Stimulated activated CD4-positive, alpha-beta T cell treated with anti-CD3 and anti-CD28 coated beads, Interleukin-12 subunit alpha, Interleukin-12 subunit beta, amount 100 ng/mL, for 24 hours (primary cell): ENCODE results near the gene C1orf87.
"Not testable (repeated sequence)": the region's sequence is repeated elsewhere in the genome, so short reads cannot be mapped to it uniquely, and the experiment has no call there.

Experiments
- DNase-seq, 2 experiments: peaks; one replicate each; pipeline ENCODE4 v3.0.0-alpha.2; 2020; ENCODE audit warnings: low read depth in 2 of 2

C1orf87 gene

DNA sequence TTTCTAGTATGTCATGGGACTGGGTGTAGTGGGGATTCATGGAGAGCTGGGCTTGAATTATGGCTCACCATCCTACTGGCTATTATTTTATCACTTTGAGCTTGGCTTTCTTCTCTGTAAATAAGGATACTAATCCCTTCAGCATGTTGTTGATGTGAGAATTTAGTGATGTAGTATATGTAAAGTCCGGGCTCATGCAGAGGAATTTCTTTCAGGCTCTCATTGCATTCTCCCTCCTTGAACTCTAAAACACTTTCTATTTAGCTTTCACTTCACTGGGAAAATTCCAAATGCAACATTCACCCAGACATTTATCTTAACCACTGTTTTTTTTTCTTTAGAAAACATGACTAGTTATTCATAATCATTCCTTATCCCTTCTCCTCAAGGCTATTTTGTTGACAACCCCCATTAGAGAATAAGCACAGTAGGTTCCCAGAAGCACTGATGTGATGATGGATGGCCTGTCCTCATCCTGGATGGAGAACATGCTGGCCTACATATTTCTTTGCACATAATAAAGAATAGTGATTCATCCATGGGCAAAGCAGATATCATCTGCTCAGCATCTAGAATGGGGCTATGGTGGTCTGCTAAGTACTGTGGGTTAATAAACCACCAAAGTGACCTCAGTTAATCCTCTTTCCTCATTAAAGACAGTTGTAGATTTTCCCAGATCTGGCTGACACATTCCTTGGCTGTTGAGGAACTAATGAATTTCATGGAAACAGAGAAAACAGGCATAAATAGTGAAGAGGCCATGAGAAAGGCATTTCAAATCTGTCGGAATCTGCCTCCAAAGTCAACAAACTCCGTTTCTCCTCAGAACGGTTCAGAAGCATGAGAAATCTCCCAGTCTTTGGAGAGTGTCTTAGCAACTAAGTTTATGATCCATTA is 79.0 kb downstream of the C1orf87 start:
- no peak for DNase-seq

DNA sequence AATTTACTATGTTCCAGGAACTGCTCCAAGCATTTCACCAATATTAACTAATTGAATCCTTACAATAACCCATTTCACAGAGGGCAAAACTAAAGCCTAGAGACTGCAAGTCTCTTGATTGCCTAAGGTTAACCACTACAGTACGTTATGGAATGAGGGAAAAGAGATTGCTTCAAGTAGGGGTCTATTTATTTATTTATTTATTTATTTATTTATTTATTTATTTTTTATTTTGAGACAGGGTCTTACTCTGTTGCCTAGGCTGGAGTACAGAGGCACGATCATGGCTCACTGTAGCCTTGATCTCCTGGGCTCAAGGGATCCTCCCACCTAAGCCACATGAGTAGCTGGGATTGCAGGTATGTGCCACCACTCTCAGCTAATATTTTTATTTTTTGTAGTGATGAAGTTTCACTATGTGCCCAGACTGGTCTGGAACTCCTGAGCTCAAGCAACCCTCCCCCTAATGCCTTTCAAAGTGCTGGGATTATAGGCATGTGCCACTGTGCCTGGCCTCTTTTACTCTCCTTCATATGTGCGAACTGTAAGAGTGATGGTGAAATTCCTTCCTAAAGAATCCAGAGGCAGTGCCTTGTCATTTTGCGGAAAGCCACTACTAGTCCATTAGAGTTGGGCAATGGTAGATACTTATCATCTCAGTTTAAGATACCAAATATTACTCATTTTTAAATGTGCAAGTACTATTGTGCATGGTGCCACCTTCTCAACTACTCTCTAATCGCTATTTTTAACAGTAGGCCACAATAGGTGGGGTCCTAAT is 81.3 kb downstream of the C1orf87 start:
- no peak for DNase-seq

DNA sequence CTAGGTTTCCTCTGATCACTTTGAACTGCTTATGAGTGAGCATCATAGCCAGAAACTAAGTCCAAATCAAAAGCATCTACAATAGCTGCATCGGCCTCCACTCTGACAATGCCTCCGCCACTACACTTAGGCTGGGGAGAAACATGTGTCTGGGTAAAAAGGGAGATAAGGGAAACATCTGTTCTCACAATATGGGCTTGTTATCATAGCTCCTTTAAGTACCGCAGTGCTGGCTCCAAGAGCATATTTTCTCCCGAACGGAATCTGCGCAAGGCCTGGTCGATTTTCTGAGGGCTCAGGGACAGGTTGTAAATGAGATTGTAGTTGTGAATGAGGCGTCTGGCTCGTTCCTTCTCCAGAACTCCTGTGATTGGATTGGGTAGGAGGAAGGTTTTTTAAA is 83.1 kb downstream of the C1orf87 start:
- no peak for DNase-seq

DNA sequence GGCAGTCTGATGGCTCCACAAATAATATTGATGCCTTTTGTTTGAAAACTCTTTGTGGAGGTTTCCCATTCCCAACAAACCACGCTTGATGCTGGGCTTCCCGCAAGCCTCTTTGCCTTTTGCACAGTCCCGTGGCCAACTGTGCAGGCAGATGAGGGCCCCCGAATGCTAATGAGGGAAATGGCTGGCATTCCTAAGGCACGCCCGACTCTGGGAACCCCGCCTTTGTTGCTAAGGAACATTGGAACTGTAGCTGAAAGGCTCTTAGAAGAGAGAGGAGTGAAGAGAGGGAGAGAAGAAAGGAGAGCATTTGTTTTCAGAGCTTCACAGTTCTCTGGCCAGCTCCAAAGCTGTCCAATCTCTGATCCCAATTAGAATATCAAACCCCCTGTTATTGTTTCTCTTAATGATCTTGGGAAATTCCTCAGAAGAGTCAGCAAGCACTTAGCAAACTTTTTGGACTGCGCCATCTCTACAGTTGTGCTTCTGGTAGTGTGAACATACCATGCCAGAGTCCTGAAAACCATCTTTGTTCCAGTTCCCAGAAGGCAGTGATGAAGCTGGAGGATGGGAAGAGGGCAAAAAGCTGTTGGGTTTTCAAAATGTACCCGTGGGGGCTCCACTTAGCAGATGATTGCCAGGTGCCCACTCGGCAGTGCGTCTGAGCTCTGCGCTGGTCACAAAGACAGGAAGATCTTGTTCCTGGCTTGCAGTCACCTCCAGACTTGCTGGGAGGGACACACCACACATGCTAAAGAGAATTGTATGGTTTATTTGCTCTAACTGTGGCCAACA is 86.9 kb downstream of the C1orf87 start:
- no peak for DNase-seq

DNA sequence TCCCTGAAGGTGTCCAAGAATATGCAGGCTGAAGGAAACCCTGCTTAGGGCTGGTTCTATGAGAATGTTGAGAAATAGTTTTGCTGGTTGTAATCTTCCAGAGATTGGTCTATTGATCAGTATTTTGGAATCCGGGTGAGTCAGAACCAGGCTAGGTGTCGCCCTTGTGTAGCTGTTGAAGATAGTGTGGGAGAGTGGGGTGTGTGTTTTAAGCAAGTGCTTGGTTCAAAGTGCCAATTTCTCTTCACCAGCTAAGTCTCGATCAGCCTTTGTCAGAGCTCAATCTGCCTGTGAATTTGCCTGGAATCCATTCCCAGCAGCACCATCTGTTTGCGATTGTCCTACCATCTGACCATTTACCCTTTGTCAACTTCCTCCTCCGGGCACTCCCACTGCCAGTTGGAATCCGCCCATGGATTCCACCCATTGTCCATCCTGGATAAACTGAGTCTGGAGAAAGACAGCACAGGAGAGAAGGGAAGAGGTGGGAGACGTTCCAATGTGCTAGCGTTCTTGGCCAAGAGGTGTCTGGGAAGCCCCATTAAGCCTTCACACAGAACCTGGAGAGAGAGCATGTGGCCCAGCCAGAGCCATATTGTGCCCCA is 87.6 kb downstream of the C1orf87 start:
- DNase-seq = no peak

DNA sequence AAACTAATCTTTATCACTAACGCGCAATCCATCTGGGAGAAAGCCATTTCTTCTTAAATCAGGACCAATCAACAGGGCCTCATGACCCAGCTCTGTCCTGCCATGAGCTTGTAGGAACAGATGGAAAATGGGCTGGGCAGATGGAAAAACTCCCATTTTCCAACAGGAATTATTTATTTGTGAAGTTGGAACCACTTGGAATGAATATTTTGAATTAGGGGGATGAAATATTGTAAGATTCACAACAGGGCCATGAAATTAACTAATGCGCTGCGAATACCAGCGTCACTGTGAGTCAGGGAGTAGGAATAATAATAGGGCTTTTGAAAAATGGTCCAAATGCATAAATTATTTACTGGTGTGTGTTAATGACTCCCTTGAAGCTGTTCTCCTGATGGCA is 93.9 kb downstream of the C1orf87 start:
- no peak for DNase-seq

DNA sequence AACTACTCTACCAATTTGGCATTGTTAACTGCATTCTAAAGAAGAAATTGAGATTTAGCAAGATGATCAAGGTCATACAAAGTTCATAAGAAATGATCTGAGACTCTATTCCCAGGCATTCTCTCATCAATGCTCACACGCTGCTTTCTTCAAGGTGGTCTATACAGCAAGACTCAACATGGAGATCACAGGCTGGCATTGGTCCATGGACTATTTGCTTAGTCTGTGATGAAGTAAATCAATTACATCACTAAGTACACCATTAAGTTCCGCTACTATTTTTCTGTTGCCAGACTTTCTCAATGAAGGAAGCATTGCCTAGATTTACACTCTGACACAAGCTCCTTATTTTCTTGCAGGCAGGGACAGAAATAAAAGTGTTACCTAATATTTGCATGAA is 95.1 kb downstream of the C1orf87 start:
- no peak for DNase-seq

DNA sequence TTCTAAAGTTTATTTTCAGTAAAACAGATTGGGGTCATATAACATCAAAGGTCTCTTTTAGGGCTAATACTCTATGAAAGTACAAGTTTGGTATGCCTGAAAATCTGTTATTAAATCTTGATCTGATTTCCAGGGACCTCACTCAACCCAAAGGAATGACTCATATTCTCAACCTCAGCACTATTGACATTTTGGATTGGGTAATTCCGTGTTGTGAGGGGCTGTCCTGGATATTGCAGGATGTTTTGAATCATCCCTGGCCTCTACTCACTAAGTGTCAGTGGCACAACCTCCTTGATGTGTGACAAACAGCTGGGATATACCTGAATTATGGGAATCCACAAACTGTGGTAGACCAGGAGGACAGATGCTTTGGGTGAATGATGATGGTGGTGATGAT is 95.5 kb downstream of the C1orf87 start:
- no peak for DNase-seq

DNA sequence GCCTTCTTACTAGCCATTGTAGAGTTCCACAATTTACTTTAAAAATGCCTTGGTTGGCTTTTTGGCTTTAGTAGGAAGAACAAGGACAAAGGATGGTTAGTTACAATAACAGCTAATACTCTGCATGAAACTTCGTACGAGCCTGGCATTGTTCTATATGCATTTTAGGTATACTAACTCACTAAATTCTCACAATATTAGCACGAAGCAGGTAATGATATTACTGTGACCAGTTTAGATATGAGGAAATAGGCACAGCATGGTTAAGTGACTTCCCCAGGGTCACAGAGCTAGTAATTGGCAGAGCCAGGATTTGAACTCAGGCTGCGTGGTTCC is 96.5 kb downstream of the C1orf87 start:
- DNase-seq = no peak

DNA sequence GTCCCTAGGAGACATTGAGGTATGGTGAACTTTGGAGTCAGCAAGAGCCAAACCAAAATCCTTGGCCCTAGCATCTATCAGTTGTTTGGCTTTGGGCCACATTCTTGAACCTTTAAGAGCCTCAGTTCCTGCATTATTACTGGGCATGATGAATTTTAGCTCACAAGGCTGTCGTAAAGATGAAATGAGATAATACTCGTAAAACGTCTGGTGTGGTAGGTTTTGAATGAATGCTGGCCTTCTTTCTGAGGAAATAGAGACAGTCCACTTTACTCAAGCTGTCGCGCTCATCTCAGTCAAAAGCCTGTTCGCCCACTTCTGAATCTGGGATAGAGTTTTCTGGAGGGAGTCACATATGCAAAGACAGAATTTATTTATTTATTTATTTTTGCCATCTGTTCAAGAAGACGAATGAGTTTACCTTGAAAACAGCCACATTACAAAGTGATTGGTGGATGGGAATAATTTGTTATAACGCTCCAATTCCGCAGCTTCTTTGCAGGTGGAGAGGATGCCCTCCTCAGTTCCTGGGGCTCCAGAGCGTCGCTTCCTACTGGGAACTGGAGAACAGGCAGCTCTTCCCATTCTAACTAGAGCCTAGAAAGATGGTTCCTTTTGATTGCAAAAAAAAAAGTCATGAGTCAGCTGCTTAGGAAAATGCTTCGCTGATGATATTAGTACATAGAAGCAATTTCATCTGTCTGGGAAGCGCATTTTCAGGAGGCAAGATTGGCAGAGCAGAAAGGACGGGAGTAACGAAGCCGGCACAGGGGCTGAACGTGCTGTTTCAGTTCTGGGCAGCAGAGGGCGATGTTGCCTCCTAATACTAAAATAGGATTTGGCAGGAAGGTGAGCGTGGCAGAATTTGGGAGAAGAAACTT is 97.1 kb downstream of the C1orf87 start:
- DNase-seq = peak in 1 of 2 experiments; percentile 52

DNA sequence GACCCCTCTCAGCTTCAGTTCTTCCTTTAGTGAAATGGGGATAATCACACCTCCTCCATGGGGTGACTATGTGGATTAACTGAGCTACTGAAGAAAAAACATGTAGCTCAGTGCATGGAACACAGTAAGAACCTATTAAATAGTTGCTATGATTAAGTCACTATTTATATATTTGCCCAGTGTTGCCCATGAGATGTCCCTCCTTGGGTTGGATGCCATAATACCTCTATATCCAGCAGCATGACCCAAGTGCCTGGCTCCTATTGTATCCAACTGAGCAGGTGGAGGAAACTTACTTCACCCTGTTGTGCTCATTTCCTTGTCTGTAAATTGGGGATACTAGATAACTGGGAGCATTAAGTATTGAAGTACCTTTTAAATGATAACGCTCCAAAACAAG is 99.9 kb downstream of the C1orf87 start:
- no peak for DNase-seq

DNA sequence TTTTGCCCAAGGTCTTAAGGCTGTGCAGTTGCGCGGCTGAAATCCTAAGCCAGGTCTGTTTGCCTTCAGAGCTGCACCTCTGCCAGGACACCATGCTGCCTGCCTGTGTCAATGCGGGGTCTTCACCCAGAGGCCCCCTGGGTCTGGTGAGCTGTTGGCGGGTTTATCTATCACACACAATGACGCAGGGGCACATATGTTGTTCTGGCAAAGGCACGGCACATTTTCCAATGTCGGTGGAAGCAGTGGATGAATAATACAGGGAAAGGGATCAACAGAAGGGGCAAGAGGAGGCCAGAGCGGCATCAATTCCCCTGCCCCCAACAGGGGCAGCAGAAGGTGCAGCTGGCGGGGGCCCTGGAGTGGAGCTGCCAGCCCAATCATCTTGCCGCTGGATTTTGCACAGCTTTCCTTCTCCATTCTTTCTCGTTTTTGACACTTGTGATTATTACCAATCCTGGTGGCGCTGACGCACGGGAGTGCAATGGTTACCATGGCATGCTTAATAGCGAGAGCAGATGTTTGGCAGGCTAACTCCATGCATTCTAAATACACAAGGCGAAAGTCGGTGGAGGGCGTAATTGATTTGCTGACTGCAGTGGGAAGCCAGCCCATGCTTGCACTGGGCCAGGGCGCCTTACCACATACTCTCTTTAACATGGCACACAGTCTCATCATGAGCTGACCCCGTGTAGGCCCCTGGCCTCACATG is 101.2 kb downstream of the C1orf87 start:
- DNase-seq = no peak

DNA sequence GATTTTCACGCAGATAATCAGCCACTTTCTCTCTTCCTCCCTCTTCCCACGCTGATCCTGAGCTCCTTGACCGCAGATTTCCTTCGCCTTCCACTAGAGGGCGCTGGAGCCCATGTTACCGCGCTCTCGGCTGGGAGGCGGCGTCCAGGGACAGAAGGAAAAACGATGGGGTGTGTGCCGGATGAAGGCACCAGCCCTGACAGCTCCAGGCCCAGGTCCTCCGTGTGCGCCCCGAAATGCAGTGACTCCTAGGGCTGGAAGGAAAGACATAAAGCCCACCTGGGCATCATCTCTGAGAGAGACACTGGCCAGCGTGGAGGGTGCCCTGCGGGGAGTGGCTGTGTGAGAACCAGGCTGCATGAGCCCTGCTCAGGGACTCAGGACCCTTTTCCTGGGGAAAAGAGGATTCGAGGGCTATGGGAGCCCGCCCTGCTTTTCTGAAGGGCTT is 102.1 kb downstream of the C1orf87 start:
- peak in 1 of 2 experiments; percentile 53 for DNase-seq

DNA sequence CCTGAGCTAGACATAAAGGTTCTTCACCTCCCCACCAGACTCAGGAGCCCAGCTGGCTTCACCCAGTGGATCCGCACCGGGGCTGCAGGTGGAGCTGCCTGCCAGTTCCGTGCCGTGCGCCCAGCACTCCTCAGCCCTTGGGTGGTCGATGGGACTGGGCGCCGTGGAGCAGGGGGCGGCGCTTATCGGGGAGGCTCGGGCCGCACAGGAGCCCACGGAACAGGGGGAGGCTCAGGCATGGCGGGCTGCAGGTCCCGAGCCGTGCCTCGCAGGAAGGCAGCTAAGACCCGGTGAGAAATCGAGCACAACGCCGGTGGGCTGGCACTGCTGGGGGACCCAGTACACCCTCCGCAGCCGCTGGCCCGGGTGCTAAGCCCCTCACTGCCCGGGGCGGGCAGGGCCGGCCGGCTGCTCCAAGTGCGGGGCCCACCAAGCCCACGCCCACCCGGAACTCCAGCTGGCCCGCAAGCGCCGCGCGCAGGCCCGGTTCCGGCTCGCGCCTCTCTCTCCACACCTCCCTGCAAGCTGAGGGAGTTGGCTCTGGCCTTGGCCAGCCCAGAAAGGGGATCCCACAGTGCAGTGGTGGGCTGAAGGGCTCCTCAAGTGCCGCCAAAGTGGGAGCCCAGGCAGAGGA is 103.9 kb downstream of the C1orf87 start:
- not testable (repeated sequence) for DNase-seq

DNA sequence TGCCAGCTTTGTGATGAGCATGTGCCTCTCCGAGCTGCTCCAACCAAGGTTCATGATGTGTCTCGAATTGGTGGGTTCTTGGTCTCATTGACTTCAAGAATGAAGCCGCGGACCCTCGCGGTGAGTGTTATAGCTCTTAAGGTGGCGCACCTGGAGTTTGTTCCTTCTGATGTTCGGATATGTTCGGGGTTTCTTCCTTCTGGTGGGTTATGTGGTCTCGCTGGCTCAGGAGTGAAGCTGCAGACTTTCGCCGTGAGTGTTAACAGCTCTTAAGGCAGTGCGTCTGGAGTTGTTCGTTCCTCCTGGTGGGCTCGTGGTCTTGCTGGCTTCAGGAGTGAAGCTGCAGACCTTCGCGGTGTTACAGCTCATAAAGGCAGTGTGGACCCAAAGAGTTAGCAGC is 104.8 kb downstream of the C1orf87 start:
- not testable (repeated sequence) for DNase-seq

DNA sequence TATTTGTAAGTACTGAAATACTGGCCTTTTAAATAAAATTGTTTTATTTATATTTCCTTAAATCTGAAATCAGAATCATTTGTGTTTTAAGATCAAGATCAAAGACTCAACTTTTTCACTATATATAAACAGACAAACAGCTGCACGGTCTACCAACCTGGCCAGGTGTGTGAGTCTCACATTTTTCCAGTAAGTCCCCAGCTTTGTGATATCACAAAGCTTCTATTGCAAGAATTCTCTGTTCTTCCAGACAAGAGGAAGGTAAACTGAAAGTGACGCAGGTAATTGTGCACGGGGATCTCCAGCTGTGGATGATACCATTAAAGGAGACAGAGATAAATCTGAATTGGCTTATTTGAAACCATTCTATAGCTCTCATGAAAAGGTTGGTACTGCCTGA is 105.8 kb downstream of the C1orf87 start:
- DNase-seq = no peak

DNA sequence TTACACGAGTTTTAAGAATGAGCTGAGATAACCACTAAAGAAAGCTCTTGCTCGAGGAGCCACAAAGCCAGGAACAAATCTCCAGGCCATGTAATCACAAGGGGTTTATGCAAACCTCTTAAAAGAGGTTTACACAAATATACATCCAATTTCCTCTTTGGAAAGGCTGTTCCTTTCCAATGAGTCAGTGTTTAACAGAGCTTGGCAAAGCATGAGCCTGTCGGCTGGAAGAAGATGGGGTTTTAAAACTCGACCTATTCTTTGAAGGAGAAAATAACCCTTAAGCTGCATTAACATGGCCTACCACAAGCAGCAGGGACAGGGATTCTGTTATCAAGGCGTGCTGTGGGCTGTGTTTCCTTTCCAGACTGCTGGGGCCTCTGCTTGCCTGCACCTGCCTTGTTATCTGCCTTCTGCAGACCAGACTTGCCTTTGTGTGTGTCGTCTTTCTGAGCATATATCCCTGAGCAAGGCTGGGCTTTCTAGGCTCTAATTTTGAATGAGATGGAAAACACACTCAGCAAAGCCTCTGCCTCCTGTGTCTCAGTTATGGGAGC is 106.4 kb downstream of the C1orf87 start:
- DNase-seq = no peak

DNA sequence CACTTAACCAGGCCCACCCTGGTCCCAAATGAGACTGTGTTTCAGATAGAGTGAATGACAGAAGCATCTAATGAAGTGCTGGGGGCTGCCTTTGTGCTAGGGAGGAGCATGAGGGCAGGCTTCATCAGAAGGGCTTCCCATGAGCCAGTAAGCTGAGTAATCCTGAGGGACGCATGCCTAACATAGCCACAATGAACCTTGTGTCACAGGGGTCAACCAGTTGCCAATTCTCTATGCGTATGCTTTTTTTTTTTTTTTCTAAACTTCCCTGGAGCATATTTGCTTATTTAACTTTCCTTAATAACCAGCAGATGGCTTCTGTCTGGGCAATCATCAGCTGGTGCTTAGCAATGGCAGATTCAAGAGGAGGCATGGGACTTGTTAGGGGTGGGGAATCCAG is 121.5 kb downstream of the C1orf87 start:
- no peak for DNase-seq

DNA sequence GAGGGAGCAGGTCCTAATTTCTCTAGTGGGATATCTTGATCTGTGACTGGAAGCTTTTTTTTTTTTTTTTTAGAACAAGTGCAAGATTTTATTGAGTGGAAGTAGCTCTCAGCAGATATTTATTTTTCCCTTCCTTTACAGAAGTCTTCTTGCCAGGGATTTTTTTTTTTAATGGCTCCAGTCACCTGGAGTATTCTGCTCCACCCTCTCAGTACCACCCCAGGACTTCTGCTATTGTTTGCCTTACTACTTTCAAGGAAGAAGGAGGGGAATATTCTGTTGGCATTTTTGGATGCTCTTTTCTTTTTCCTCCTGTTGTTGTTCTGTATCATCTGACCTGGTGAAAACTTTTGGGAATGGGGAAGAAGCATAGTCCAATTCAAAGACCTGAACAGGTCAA is 123.9 kb downstream of the C1orf87 start:
- DNase-seq = no peak
